Measurements from ENCODE around the gene PRKG1. TPM values are rescaled to one million over a fixed set of nuclear protein-coding genes. Genes with fewer than 3 reads are reported as not detected.

Gene PRKG1
- total RNA-seq, 1 donor from 2014 or later = 50.2 TPM

DNA sequence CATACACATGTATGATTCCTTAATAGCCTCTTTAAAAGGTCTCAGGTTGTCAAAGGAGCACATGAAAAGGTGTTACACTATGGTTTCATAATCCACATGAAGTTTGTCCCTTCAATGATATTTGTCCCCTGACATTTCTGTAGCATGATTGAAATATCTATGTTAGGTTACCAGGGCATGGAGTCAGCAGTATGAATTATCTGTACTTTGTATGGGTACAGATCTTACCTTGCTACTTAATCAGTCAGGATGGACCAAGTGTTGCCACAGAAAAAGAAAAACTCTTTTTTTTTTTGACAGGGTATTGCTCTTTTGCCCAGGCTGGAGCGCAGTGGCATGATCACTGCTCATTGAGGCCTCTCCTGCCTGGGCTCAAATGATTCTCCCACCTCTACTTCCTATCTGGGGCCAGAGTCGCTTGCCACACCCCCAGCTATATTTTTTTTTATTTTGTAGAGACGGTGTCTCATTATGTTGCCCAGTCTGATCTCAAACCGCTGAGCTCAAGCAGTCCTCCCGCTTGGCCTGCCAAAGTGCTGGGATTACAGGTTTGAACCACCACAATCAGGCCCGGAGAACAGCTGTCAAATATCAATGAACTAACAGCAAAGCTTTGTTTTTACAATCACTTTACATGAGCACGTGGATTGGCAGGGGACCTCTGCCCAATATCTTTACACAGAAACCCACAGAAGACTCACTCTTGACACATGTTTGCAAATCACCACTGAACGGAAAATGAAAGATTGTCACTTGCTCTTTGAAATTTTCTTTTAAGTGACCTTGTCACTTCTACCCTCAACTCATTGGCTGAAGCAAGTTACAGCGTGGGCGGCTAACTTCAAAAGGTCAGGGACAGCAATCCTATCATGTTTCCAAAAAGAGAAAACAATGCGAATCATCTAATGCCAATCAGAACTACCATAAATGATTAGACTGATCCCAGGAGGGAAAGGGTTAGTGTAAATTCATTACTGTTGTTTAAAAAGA, 140.2 kb downstream of the PRKG1 start:
- TF ChIP-seq CTCF (IDR thresholded peaks at IDR 0.05) = no peak
- H3K4me1 ChIP-seq = peaks cover 0 to 7% of the 10 kb centered on the region in 2 donors
- peak overlapping the region; percentile 6 to 29 for H3K27ac ChIP-seq
- intact Hi-C loops (cut with DNase I) = no loop called here
- no peaks in the 10 kb centered on the region for H3K36me3 ChIP-seq
- no peaks in the 10 kb centered on the region for H3K27me3 ChIP-seq
- H3K9me3 ChIP-seq = no peaks in the 10 kb centered on the region
- DNase-seq (ENCODE audit: low spot score in 2 of 2) = no peak
- H3K4me3 ChIP-seq = no peak overlapping the region

DNA sequence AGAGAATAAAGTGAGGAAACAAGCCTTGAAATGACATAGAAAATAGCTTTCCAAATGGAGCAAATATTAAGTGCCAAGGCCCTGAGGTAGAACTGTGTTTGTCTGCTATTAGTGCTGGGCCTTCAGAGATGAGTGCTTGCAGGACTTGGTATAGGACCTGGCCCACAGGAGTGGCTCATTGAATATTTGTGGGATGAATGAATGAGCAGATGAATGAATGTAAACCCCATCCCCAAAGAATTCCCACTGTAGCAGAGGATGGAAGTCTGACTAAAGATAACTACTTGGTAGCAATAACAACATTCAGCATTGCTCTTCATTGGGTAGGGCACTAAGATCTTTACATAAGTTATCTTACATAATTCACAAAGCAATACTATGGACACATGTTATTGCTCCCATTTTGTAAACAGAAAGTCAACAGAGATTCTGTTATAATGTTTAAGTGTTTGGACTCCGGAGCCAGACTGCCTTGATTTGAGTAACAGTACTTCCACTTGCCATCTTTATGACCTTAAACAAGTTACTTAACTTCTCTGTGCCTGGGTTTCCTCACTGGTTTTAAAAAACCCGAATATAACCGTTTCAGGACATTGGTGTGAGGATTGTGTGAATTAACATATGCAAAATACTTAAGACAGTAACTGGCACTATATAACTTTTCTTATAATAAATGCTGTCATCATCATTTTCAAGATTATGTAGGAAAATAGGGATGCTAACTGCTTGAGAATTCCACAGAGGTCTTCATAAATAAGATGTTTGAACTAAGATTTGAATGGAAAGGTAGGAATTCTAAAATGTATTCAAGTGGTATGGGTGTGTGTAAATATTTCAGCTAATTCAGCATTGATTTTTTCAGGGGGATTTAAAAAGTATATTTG, 141.9 kb downstream of the PRKG1 start:
- H3K36me3 ChIP-seq = no peaks in the 10 kb centered on the region
- peaks cover 0 to 7% of the 10 kb centered on the region in 2 donors for H3K4me1 ChIP-seq
- H3K27ac ChIP-seq = peak overlapping the region; percentile 32 to 41
- H3K9me3 ChIP-seq = no peaks in the 10 kb centered on the region
- no peak for DNase-seq (ENCODE audit: low spot score in 2 of 2)
- no peak for TF ChIP-seq CTCF (IDR thresholded peaks at IDR 0.05)
- intact Hi-C loops (cut with DNase I) = no loop called here
- H3K27me3 ChIP-seq = no peaks in the 10 kb centered on the region
- no peak overlapping the region for H3K4me3 ChIP-seq

DNA sequence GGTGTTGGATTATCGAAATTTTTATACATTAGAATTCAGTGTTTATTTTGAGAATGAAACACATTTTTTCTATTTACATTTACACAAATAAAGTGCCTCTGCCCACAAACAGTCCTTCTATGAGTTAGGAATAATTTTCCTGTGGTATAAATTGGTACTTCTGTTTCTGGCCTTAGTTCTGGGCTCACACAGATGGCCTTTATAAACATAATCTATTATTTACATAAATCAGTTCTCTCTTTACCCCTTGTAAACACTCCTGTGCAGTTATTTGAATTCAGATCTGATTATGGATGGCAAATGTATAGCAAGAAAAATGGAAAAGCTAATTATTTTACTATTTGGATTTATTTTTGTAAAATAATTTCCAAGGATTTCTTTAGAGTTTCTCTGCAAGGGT, 143.2 kb downstream of the PRKG1 start:
- no peaks in the 10 kb centered on the region for H3K27me3 ChIP-seq
- H3K9me3 ChIP-seq = no peaks in the 10 kb centered on the region
- peak overlapping the region in 1 of 2 donors; percentile 20 for H3K27ac ChIP-seq
- DNase-seq (ENCODE audit: low spot score in 2 of 2) = no peak
- peaks cover 0 to 7% of the 10 kb centered on the region in 2 donors for H3K4me1 ChIP-seq
- H3K4me3 ChIP-seq = no peak overlapping the region
- no peaks in the 10 kb centered on the region for H3K36me3 ChIP-seq
- no peak for TF ChIP-seq CTCF (IDR thresholded peaks at IDR 0.05)
- intact Hi-C loops (cut with DNase I) = no loop called here

GRCh38 chr10:51224671-51225161, 150.4 kb downstream of the PRKG1 start:
- Histone ChIP-seq H3K36me3 (no peaks in the 10 kb centered on the region), H3K27me3 (no peaks in the 10 kb centered on the region), H3K4me3 (peak overlapping the region in 1 of 2 donors; percentile 26), H3K9me3 (no peaks in the 10 kb centered on the region), H3K27ac (peak overlapping the region; percentile 22 to 47), H3K4me1 (peaks cover 0 to 26% of the 10 kb centered on the region in 2 donors)
- no peak for DNase-seq (ENCODE audit: low spot score in 2 of 2)
- no peak for TF ChIP-seq CTCF (IDR thresholded peaks at IDR 0.05)
- intact Hi-C loops (cut with DNase I) = no loop called here

- TF ChIP-seq CTCF (IDR thresholded peaks at IDR 0.05) = no peak
- Histone ChIP-seq H3K27me3 (no peaks in the 10 kb centered on the region), H3K9me3 (no peaks in the 10 kb centered on the region), H3K4me1 (peaks cover 4 to 51% of the 10 kb centered on the region in 2 donors), H3K36me3 (no peaks in the 10 kb centered on the region), H3K4me3 (no peak overlapping the region), H3K27ac (peak overlapping the region; percentile 17 to 28)
- intact Hi-C loops (cut with DNase I) = no loop called here
- DNase-seq (ENCODE audit: low spot score in 2 of 2) = no peak
These were observed 153.8 kb downstream of the PRKG1 start for GRCh38 chr10:51227897-51228713.
